ENCODE results near the gene AKNA.

GRCh38 chr9:114314256-114314867, 73.4 kb downstream of the AKNA start:
- TF ChIP-seq POLR2AphosphoS5 (IDR thresholded peaks at IDR 0.05; ENCODE audit: insufficient read depth in 1 of 2, low read depth in 1 of 2): no peak
- TF ChIP-seq CTCF (IDR thresholded peaks at IDR 0.05): no peak
- no peak for TF ChIP-seq POLR2A (IDR thresholded peaks at IDR 0.05)

Measured in vagina (tissue), 2 donors.